Measurements from ENCODE around the gene MED31.
"Not testable (repeated sequence)": the region's sequence is repeated elsewhere in the genome, so short reads cannot be mapped to it uniquely, and the experiment has no call there.

Gene MED31

GRCh38 chr17:6627019-6627418, 24.4 kb downstream of the MED31 start:
- DNase-seq, result no peak

GRCh38 chr17:6626616-6627015, 24.8 kb downstream of the MED31 start:
- no peak for DNase-seq

DNA sequence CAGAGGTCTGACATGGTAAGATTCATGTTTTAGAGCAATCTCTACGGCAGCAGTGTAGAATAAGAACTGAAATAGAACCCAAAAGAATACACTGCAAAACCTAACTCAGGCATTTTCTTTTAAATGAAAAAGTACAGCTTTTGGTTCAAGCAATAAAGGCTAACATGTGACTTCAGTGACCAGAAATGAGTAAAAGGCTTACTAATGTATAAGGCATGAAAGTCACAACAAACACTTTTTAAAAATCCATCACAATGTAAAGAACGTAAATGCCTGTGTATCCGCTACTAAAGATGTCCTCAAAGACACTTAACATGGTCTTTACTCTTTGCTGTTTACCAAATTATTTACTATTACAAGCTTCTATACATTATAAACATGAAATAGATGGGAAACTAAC, 27.5 kb downstream of the MED31 start:
- no peak for DNase-seq

DNA sequence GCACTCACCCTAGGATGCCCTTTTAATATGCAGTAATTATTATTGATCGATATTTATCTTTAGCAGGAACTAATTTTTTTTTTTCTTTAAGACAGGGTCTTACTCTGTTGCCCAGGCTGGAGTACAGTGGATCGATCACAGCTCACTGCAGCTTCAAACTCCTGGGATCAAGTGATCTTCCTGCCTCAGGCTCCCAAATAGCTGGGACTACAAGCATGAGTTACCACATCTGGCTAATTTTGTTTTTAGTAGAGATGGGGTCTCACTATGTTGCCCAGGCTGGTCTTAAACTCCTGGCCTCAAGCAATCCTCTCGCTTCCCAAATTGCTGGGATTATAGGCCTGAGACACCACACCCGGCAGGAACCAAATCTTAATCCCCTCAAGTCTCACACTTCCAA, 40.2 kb downstream of the MED31 start:
- DNase-seq, result no peak

DNA sequence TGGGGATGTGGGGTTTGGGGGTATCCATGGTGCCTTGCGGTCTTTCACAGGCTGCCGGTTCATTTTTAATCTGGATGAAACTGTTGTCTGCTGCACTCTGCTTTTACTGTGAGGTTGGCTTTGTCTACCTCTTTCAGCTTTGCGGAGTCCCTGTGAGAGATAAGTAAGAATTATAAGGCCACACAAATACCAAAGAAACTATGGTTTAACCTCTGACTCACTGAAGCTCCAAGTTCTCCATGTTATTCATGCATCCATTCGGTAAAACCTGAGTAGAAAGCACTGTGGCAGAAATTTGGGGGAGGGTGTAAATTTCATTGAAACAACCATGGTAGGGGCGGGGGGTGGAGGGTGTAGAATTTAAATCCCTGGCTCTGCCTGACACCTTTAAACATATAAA, 41.4 kb downstream of the MED31 start:
- no peak for DNase-seq

DNA sequence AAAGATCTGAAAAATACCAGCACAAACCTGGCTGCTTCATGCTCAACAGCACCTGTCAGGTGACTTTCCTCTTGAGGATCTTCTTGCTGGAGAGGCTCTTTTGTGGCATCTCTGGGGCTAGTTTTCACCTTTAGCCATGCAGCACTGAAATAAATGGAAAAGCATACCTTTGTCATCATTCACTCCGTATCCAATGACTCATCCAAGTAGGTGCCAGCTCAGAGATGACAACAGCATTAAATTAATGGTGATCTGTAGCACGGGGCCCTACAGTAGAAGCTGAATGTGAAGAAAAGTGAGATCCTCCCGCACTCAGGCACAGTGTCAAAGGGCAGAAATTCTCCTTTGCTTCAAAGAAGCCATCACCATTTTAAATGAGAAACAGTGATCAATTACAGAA, 43.1 kb downstream of the MED31 start:
- DNase-seq, result no peak

DNA sequence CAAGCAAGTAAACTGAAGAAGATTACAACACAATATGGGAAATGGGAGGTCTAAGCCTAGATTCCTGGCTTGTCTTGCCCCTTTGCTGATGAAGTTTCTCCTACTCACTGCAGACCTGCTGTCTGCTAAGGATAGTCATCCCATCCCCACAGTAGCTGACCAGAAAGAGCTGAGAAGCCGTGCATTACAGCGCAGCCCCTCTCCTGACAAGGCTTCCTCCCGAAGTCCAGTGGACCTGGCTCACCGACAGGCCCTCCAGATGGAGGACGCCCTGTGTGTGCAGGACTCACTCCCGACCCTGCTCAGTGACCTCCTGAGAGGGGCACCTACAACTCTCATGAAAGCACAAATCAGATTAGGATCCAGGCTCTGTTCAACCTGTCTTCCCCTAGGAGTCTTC, 46.3 kb downstream of the MED31 start:
- DNase-seq, result no peak

- DNase-seq, result peak in 7 of 51 donors; percentile 3 to 16 (median 8)
These were observed 47.6 kb downstream of the MED31 start for GRCh38 chr17:6603744-6604325.

GRCh38 chr17:6602141-6602540, 49.3 kb downstream of the MED31 start:
- no peak for DNase-seq

GRCh38 chr17:6599364-6599763, 52.0 kb downstream of the MED31 start:
- DNase-seq, result peak in 2 of 51 donors; percentile 2 to 40

GRCh38 chr17:6597727-6598126, 53.7 kb downstream of the MED31 start:
- no peak for DNase-seq

GRCh38 chr17:6596941-6597340, 54.5 kb downstream of the MED31 start:
- DNase-seq, result no peak

DNA sequence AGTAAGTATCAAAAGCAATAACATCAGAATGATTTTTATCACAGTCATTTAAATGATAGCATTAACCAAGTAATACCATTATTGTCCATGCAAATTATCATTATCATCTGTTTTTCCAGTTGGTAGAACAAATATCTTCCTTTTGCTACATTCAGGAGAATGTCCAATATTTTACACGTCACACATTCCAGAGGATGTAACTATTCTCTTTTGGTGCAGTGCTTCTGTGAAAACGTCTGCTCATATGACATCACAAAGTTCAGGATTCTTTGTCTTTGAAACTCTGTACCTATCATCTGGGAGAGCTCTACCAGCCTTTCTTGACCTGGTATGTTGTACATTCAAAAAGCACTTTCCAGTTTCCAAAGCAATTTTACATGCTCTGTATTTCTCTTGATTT, 54.9 kb downstream of the MED31 start:
- no peak for DNase-seq

GRCh38 chr17:6596081-6596480, 55.3 kb downstream of the MED31 start:
- DNase-seq, result no peak

GRCh38 chr17:6593371-6593770, 58.0 kb downstream of the MED31 start:
- DNase-seq, result not testable (repeated sequence)

Data from hypothalamus (tissue), 51 donors.